Measurements from ENCODE around the gene CD177. TPM values are rescaled to one million over a fixed set of nuclear protein-coding genes. Genes with fewer than 3 reads are reported as not detected.

Gene CD177, protein sequence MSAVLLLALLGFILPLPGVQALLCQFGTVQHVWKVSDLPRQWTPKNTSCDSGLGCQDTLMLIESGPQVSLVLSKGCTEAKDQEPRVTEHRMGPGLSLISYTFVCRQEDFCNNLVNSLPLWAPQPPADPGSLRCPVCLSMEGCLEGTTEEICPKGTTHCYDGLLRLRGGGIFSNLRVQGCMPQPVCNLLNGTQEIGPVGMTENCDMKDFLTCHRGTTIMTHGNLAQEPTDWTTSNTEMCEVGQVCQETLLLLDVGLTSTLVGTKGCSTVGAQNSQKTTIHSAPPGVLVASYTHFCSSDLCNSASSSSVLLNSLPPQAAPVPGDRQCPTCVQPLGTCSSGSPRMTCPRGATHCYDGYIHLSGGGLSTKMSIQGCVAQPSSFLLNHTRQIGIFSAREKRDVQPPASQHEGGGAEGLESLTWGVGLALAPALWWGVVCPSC
- total RNA-seq, result 0.33 and 0.39 TPM in 2 replicates

DNA sequence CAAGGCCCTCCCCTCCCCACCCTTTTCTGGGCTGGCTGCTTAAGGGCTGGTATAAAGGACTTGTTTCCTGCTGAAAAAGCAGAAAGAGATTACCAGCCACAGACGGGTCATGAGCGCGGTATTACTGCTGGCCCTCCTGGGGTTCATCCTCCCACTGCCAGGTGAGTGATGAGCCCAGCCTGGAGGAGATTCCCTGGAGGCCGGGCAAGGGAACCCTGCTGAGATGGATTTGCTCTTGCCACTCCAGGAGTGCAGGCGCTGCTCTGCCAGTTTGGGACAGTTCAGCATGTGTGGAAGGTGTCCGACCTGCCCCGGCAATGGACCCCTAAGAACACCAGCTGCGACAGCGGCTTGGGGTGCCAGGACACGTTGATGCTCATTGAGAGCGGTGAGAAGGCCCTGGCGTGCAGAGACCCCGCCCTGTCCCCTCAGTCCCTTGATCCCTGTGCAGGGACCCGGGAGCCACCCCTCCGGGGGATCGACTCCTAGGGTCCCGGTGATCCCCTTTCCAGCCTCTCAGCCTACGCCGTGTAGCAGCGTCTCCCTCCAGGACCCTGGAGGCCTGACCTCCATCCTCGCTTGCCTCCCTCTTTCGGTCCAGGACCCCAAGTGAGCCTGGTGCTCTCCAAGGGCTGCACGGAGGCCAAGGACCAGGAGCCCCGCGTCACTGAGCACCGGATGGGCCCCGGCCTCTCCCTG is at the start of gene CD177:
Gene CD177 (plus strand): TSS at position 81 of the 699 bp plus-strand sequence. CDS start 29 bp downstream, at position 110.

Other genes with a start within 250 kb of the CD177 start
- 20.8 and 65.1 TPM in 2 replicates for gene PSG5, start 167.2 kb upstream of the CD177 start, total RNA-seq
- 30.9 and 35.3 TPM in 2 replicates for gene PSG4, start 148.0 kb upstream of the CD177 start, total RNA-seq
- 0.11 TPM in 1 of 2 replicates, not detected in the other for gene PSG9, start 84.2 kb upstream of the CD177 start, total RNA-seq
- gene TEX101, start 61.2 kb downstream of the CD177 start, total RNA-seq, result not detected in 2 replicates
- gene LYPD3, start 111.9 kb downstream of the CD177 start, total RNA-seq, result 35.5 and 65.2 TPM in 2 replicates
- gene PHLDB3, start 151.1 kb downstream of the CD177 start, total RNA-seq, result 24.8 and 45.5 TPM in 2 replicates
- gene ETHE1, start 173.5 kb downstream of the CD177 start, total RNA-seq, result 174 and 189 TPM in 2 replicates
- under 0.01 TPM in 1 of 2 replicates, not detected in the other for gene ZNF575, start 179.5 kb downstream of the CD177 start, total RNA-seq
- gene XRCC1, start 221.8 kb downstream of the CD177 start, total RNA-seq, result 27.0 and 51.8 TPM in 2 replicates
- gene PINLYP, start 222.1 kb downstream of the CD177 start, total RNA-seq, result 2.4 and 11.0 TPM in 2 replicates
- 16.9 and 18.5 TPM in 2 replicates for gene IRGQ, start 242.4 kb downstream of the CD177 start, total RNA-seq
- gene ZNF576, start 242.9 kb downstream of the CD177 start, total RNA-seq, result 7.9 and 9.0 TPM in 2 replicates